WERI-Rb-1 (cell line): ENCODE results near the gene FTO.

Experiments used
- DNase-seq: peaks from one replicate; pipeline ENCODE4 v3.0.0-alpha.2; 2020
- H3K27ac ChIP-seq: fragments of 250-450 bp; sonication (Bioruptor Pico); 2 replicates; pipeline ENCODE4 v1.5.1; 2020; ENCODE audit warnings: mild to moderate bottlenecking, moderate library complexity
- H3K27me3 ChIP-seq: fragments of 250-450 bp; sonication (Bioruptor Pico); 2 replicates; pipeline ENCODE4 v1.5.1; 2021; ENCODE audit warnings: mild to moderate bottlenecking, low read depth, moderate library complexity; ENCODE audit not compliant: insufficient read depth, severe bottlenecking
- H3K36me3 ChIP-seq: fragments of 250-450 bp; sonication (Bioruptor Pico); 2 replicates; pipeline ENCODE4 v1.5.1; 2020; ENCODE audit warnings: mild to moderate bottlenecking, moderate library complexity
- H3K4me3 ChIP-seq: 2 replicates; pipeline ENCODE4 v1.5.1; 2011; ENCODE audit warnings: low read depth, mild to moderate bottlenecking, control low read depth, low read length
- H3K9me3 ChIP-seq: fragments of 250-450 bp; sonication (Bioruptor Pico); 2 replicates; pipeline ENCODE4 v1.5.1; 2021; ENCODE audit warnings: mild to moderate bottlenecking, moderate library complexity; ENCODE audit not compliant: severe bottlenecking
- CTCF ChIP-seq: IDR thresholded peaks from 2 replicates; pipeline ENCODE4 v1.5.1; 2011; ENCODE audit warnings: low read depth, mild to moderate bottlenecking, control low read depth, inconsistent platforms, low read length

Gene FTO

GRCh38 chr16:53908731-53909130, 204.8 kb downstream of the FTO start:
- no peak for TF ChIP-seq CTCF
- H3K9me3 ChIP-seq: no peaks in the 10 kb centered on the region

GRCh38 chr16:53910990-53911389, 207.0 kb downstream of the FTO start:
- Histone ChIP-seq H3K27ac (no peak overlapping the region), H3K36me3 (no peaks in the 10 kb centered on the region), H3K27me3 (no peaks in the 10 kb centered on the region), H3K9me3 (no peaks in the 10 kb centered on the region), H3K4me3 (no peak overlapping the region)
- no peak for DNase-seq
- TF ChIP-seq CTCF: no peak

More at GRCh38 chr16:53908731-53909130, 204.8 kb downstream of the FTO start:
- no peak overlapping the region for H3K27ac ChIP-seq
- no peaks in the 10 kb centered on the region for H3K36me3 ChIP-seq
- no peaks in the 10 kb centered on the region for H3K27me3 ChIP-seq
- DNase-seq: no peak
- H3K4me3 ChIP-seq: no peak overlapping the region

- Histone ChIP-seq H3K27me3 (no peaks in the 10 kb centered on the region), H3K4me3 (no peak overlapping the region), H3K9me3 (no peaks in the 10 kb centered on the region), H3K27ac (no peak overlapping the region), H3K36me3 (no peaks in the 10 kb centered on the region)
- no peak for TF ChIP-seq CTCF
- no peak for DNase-seq
Observed at GRCh38 chr16:53911513-53911912, 207.6 kb downstream of the FTO start.

GRCh38 chr16:53912155-53912554, 208.2 kb downstream of the FTO start:
- Histone ChIP-seq H3K36me3 (no peaks in the 10 kb centered on the region), H3K4me3 (no peak overlapping the region), H3K27me3 (no peaks in the 10 kb centered on the region), H3K27ac (no peak overlapping the region), H3K9me3 (no peaks in the 10 kb centered on the region)
- no peak for TF ChIP-seq CTCF
- no peak for DNase-seq

- no peak overlapping the region for H3K27ac ChIP-seq
- no peaks in the 10 kb centered on the region for H3K27me3 ChIP-seq
- H3K36me3 ChIP-seq: no peaks in the 10 kb centered on the region
- H3K4me3 ChIP-seq: no peak overlapping the region
- H3K9me3 ChIP-seq: no peaks in the 10 kb centered on the region
- no peak for DNase-seq
- TF ChIP-seq CTCF: no peak
Observed at GRCh38 chr16:53913099-53913870, 209.3 kb downstream of the FTO start.

- no peaks in the 10 kb centered on the region for H3K9me3 ChIP-seq
- no peaks in the 10 kb centered on the region for H3K36me3 ChIP-seq
- no peak overlapping the region for H3K4me3 ChIP-seq
- no peaks in the 10 kb centered on the region for H3K27me3 ChIP-seq
- DNase-seq: no peak
- H3K27ac ChIP-seq: no peak overlapping the region
- TF ChIP-seq CTCF: no peak
Observed at GRCh38 chr16:53913920-53914319, 210.0 kb downstream of the FTO start.
